ENCODE results near the gene NCS1.

DNA sequence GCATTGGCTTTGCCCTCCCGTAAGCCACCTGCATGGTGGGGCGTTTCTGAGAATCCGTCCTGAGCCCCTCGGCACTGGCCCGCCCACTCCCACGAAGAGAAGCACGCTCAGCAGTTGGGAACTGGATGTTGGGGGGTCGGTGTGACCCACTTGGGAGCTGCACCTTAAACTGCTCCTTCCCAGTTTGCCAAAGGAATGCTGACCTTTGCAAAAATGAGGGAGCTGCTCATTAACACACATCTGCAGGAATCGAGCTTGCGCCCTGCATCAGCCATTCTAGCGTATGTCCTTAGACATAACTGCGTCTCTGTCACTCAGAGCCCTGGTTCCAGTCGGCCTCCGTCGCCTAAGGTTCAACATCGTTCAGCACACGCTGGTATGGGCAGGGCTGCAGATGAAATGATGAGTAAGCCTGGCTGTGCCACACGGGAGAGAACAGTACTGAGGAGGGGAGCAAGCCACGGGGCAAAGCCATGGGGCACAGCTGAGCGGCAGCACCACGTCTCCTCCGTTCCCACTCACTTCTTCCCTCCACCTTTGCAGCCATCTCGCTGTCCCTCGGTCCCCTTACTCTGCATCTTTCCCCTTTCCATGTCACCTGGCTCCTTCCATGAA, 28.8 kb upstream of the NCS1 start:
- TF ChIP-seq, protein P1, sequence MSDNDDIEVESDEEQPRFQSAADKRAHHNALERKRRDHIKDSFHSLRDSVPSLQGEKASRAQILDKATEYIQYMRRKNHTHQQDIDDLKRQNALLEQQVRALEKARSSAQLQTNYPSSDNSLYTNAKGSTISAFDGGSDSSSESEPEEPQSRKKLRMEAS (IDR thresholded peaks at IDR 0.05), result no peak
- TF ChIP-seq CEBPB (IDR thresholded peaks at IDR 0.05) (no peak), ZBTB7A (IDR thresholded peaks at IDR 0.05; ENCODE audit: low read depth) (no peak), EP300 (IDR thresholded peaks at IDR 0.05; ENCODE audit: borderline replicate concordance) (no peak), TAF1 (IDR thresholded peaks at IDR 0.05; ENCODE audit: low read depth) (no peak), RAD21 (IDR thresholded peaks at IDR 0.05; ENCODE audit: low read depth) (no peak), FOXM1 (IDR thresholded peaks at IDR 0.05; ENCODE audit: borderline replicate concordance, low read depth) (no peak), CREB1 (IDR thresholded peaks at IDR 0.05; ENCODE audit: low read depth) (no peak), TCF12 (IDR thresholded peaks at IDR 0.05; ENCODE audit: low read depth) (no peak), NFIC (IDR thresholded peaks at IDR 0.05) (no peak), YY1 (IDR thresholded peaks at IDR 0.05; ENCODE audit: low read depth) (no peak), EGR1 (IDR thresholded peaks at IDR 0.05) (no peak)
- TF ChIP-seq, protein P2, sequence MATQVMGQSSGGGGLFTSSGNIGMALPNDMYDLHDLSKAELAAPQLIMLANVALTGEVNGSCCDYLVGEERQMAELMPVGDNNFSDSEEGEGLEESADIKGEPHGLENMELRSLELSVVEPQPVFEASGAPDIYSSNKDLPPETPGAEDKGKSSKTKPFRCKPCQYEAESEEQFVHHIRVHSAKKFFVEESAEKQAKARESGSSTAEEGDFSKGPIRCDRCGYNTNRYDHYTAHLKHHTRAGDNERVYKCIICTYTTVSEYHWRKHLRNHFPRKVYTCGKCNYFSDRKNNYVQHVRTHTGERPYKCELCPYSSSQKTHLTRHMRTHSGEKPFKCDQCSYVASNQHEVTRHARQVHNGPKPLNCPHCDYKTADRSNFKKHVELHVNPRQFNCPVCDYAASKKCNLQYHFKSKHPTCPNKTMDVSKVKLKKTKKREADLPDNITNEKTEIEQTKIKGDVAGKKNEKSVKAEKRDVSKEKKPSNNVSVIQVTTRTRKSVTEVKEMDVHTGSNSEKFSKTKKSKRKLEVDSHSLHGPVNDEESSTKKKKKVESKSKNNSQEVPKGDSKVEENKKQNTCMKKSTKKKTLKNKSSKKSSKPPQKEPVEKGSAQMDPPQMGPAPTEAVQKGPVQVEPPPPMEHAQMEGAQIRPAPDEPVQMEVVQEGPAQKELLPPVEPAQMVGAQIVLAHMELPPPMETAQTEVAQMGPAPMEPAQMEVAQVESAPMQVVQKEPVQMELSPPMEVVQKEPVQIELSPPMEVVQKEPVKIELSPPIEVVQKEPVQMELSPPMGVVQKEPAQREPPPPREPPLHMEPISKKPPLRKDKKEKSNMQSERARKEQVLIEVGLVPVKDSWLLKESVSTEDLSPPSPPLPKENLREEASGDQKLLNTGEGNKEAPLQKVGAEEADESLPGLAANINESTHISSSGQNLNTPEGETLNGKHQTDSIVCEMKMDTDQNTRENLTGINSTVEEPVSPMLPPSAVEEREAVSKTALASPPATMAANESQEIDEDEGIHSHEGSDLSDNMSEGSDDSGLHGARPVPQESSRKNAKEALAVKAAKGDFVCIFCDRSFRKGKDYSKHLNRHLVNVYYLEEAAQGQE (IDR thresholded peaks at IDR 0.05; ENCODE audit: low read depth), result no peak
- TF ChIP-seq, protein P3, sequence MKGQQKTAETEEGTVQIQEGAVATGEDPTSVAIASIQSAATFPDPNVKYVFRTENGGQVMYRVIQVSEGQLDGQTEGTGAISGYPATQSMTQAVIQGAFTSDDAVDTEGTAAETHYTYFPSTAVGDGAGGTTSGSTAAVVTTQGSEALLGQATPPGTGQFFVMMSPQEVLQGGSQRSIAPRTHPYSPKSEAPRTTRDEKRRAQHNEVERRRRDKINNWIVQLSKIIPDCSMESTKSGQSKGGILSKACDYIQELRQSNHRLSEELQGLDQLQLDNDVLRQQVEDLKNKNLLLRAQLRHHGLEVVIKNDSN (IDR thresholded peaks at IDR 0.05), result no peak

Data from Ishikawa (cell line).